ENCODE measurements around the gene CAMTA1.

The CAMTA1 gene

GRCh38 chr1:7633506-7634245 is 848.4 kb downstream of the CAMTA1 start:
- DNase-seq (ENCODE audit: low read depth, low spot score): no peak

- DNase-seq (ENCODE audit: low read depth, low spot score): no peak
Observed at GRCh38 chr1:7634546-7635240, 849.4 kb downstream of the CAMTA1 start.

- DNase-seq (ENCODE audit: low read depth, low spot score): no peak
Observed at GRCh38 chr1:7636795-7637526, 851.7 kb downstream of the CAMTA1 start.

- DNase-seq (ENCODE audit: low read depth, low spot score): no peak
Observed at GRCh38 chr1:7638078-7638477, 852.8 kb downstream of the CAMTA1 start.

GRCh38 chr1:7639435-7640131 is 854.3 kb downstream of the CAMTA1 start:
- DNase-seq (ENCODE audit: low read depth, low spot score): no peak

GRCh38 chr1:7640350-7640749 is 855.1 kb downstream of the CAMTA1 start:
- no peak for DNase-seq (ENCODE audit: low read depth, low spot score)

GRCh38 chr1:7640920-7641585 is 855.8 kb downstream of the CAMTA1 start:
- no peak for DNase-seq (ENCODE audit: low read depth, low spot score)

GRCh38 chr1:7641587-7642417 is 856.5 kb downstream of the CAMTA1 start:
- DNase-seq (ENCODE audit: low read depth, low spot score): no peak

- no peak for DNase-seq (ENCODE audit: low read depth, low spot score)
Observed at GRCh38 chr1:7642418-7642704, 857.1 kb downstream of the CAMTA1 start.

- DNase-seq (ENCODE audit: low read depth, low spot score): no peak
Observed at GRCh38 chr1:7642781-7643529, 857.7 kb downstream of the CAMTA1 start.

GRCh38 chr1:7643530-7643929 is 858.3 kb downstream of the CAMTA1 start:
- no peak for DNase-seq (ENCODE audit: low read depth, low spot score)

- DNase-seq (ENCODE audit: low read depth, low spot score): no peak
Observed at GRCh38 chr1:7644086-7644485, 858.8 kb downstream of the CAMTA1 start.

- DNase-seq (ENCODE audit: low read depth, low spot score): no peak
Observed at GRCh38 chr1:7644961-7645750, 859.9 kb downstream of the CAMTA1 start.

GRCh38 chr1:7645751-7646048 is 860.4 kb downstream of the CAMTA1 start:
- DNase-seq (ENCODE audit: low read depth, low spot score): no peak

- DNase-seq (ENCODE audit: low read depth, low spot score): no peak
Observed at GRCh38 chr1:7646164-7646563, 860.9 kb downstream of the CAMTA1 start.

GRCh38 chr1:7646981-7647901 is 862.0 kb downstream of the CAMTA1 start:
- DNase-seq (ENCODE audit: low read depth, low spot score): no peak

GRCh38 chr1:7648761-7649384 is 863.6 kb downstream of the CAMTA1 start:
- DNase-seq (ENCODE audit: low read depth, low spot score): no peak

- DNase-seq (ENCODE audit: low read depth, low spot score): no peak
Observed at GRCh38 chr1:7650801-7651200, 865.5 kb downstream of the CAMTA1 start.

All from smooth muscle cell of the brain vasculature (primary cell).